Stimulated activated CD8-positive, alpha-beta memory T cell treated with anti-CD3 and anti-CD28 coated beads, Interleukin-7, amount 100 ng/mL, for 24 hours (primary cell): ENCODE measurements around the gene ANTXR1.

Experiments
- DNase-seq: peaks from one replicate; pipeline ENCODE4 v3.0.0-alpha.2; 2020; ENCODE audit warnings: low read depth

ANTXR1 gene

DNA sequence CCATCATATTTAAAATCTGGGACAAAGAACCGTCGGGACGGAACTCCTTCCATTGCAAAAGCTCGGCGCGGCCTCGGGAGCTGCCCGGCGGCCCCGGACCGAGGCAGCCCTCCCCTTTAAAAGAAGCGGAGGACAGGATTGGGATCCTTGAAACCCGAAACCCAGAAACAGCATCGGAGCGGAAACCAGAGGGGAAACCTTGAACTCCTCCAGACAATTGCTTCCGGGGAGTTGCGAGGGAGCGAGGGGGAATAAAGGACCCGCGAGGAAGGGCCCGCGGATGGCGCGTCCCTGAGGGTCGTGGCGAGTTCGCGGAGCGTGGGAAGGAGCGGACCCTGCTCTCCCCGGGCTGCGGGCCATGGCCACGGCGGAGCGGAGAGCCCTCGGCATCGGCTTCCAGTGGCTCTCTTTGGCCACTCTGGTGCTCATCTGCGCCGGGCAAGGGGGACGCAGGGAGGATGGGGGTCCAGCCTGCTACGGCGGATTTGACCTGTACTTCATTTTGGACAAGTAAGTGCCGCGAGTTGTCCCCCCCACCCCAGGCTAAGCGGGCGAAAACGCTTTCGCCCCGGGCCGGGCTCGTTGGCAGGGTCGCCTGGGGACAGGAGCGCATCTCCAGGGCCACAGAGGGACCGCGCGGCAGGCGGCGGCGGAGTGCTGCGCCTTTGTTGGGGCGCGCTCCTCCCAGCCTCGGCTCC is at the start of gene ANTXR1:
Gene ANTXR1 (plus strand): TSS at position 38 of the 698 bp plus-strand sequence. CDS start 321 bp downstream, at position 359.
- no peak for DNase-seq

DNA sequence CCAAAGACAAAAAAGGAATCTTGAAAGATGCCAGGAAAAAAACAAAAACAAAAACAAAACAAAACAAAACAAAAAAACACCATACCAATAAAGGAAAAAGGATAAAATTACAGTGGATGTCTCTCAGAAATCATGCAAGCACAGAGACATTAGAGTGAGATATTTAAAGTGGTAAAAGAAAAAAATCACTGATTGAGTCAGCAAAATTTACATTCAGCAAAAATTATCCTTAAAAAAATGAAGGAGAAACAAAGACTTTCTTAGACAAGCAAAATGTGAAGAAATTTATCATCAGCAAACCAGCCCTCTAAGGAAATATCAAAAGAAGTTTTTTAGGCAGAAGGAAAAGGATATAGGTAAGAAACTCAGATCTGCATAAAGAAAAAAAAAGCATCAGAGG is 48.7 kb upstream of the ANTXR1 start:
- DNase-seq: no peak

DNA sequence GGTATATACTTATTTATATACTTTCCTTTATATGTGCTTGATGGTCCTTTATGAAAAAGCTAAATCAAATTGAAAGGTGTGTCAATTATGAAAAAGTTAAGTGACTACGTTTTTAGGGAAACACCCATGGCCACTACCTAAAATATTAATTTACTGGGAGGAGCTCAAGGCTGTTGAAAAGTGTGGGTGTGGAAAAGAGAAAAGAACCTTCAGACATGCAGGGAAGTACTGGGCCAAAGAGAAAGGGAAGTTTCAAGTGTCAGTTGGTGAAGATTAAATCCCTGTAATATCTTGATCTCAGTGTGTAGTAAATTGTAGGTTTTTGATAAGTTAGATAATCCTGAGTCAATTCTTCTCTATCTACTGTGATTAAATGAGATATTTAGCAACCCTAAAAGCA is 44.8 kb upstream of the ANTXR1 start:
- no peak for DNase-seq

DNA sequence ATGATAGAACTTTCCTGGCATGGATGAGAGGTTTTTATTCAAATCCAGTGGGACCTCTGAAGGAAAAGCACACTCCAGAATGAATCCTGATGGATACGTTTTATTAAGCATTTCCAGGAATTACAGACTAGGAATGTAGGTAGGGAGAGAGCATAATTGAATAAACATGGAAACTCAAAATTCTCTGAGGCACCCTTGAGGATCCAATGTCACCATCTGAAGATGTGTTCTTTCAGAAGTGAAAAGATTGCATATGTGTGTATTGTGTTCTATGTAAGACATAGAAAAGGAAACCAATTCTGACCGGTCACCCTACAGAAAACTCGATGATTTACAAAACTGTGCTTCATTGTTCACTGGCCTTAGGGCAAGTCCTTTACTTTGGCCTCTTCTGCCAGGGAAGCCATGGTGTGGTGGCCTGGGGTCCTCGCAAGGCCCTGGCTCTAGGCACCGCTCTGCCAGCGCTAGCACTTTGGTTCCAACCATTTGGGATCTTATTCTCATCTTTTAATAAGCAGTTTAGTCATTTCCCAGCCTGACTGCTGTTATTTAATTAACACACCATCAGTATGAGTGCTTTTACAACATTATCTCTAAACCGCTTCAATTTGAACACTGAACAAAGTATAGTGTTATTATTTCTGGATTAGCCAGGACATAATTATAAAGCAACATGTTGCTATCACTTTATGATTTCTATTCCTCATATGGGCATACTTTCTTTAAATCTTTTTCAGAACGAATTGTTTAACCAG is 43.1 kb upstream of the ANTXR1 start:
- DNase-seq: no peak

DNA sequence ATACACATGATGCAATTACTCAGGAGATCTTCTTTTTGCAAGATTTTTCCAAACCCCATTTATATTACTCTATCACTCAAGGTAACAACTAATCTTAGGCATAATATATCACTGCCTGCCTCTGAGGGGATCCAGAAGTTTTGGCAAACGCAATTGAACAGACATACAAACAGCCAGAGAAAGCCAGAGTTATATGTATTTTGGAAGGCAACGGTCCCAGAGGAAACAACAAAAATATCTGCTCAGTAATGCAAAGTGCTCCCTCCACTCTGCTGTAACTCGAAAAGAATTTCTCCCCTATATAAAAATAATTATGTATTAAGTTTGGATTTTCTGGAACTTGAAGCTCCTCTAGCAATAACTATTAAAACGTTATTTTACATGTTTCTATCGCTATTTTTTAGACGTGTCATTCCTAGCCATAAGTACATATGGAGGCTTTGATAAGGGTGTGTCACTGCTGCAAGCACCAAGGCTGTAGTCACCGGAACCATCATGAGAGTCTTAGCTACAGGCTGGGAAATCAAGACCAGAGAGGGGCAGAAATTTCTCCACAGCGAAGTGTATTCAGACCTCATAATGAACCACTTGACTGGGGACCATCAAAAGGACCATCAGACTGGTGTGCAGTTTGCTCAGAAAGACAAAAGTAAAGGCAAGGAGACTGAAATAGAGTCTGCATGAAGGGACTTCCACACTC is 42.3 kb upstream of the ANTXR1 start:
- no peak for DNase-seq

DNA sequence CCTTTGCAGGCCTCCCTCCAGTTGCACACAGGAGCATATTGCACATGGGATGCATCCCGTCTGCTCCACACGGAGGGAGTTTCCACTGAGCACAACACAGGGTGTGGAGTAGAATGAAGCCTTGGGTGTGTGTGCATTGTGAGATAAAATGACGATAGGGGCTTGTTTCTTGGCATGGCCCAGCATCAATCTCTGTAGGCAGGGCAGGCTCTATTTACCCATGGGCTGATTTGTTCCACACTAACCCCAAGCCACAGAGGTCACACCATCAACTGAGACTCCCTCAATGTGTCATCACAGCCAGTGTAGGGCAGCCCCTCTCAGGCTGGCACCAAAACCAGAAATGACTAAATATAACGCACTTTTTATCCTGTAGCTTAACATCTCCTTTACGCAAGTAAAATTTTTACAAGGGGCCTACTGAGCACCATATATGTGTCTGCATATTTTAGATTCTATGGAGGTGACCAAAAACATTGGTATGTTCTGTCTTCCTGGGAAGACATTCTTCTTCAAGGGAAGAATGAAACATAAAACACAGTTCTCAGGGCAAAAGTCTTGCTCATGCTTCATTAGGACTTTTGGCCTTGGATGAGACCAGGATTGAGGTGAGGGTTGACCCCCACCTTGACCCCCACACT is 41.3 kb upstream of the ANTXR1 start:
- no peak for DNase-seq

DNA sequence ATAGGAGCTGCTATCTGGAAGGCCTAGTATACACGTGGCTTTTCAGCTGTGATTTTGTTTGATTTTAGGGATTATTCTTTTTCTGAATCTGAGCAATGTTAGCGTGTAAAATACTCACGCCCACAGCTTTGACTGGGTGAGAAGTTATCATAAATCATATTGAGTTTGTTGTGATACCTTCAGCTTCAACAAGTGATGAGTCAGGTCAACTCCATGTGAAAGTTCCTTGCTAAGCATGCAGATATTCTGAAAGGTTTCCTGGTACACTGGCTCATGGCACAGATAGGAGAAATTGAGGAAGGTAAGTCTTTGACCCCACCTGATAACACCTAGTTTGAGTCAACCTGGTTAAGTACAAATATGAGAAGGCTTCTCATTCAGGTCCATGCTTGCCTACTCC is 38.7 kb upstream of the ANTXR1 start, which contains the start of gene GKN1:
Gene GKN1 (plus strand): TSS at position 386 of the 400 bp plus-strand sequence. CDS start 42 bp downstream, outside the sequence.
- no peak for DNase-seq

DNA sequence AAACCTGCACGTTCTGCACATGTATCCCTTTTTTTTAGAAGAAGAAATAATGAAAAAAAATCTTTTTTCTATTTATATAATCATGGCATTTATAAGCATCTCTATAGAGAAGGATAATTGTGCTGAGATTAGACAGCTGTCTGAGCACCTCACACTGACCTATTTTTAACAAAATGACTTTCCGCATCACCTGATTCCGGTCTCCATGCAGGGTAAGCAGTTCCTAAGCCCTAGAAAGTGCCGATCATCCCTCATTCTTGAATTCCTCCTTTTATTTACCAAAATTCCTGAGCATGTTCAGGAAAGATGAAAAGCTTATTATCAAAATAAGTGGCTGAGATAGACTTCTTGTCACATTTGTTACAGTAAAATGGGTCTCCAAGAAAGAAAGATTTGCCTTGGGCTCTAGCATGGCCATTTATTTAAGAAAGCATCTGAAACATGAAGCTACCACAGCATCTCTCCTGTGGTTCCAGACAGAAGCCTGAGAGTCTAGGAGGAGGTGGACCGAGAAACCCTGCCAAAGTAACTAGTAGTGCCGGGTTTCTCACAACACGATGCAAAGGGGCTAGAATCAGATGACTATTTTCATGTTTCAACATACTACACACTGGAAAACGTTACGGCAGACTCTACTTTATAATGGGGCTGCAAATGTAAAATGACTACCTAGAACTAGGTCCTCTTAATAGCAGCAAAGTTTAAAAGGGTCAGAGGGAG is 37.9 kb upstream of the ANTXR1 start:
- DNase-seq: no peak

DNA sequence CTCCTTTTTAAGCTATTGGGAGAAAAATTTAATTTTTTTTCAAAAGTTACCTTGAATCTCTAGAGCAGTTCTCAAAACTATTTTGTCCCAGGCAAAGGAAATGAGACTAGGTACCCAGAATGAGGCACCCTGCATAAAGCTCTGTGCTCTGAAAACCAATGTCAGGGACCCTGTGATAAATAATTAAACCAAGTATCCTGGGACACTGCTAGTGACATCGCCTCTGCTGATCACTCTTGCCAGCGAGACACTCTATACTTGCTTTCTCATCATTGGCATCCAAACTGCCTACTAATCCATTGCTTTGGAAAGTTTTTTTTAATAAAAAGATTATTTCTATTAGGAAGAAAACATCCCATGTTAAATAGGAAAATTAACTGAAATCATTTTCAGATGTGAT is 37.1 kb upstream of the ANTXR1 start:
- DNase-seq: no peak

DNA sequence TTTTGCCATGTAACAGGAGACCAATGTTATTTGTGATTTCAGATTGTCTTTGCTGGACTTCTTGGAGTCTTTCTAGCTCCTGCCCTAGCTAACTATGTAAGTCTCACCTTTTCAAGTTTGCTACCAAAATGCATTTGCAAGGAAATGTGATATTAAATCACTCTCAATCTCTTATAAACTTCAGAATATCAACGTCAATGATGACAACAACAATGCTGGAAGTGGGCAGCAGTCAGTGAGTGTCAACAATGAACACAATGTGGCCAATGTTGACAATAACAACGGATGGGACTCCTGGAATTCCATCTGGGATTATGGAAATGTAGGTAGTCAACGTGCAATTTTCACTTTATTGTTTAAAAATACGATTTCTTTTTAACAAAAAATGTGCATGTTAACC is 35.5 kb upstream of the ANTXR1 start:
- no peak for DNase-seq

DNA sequence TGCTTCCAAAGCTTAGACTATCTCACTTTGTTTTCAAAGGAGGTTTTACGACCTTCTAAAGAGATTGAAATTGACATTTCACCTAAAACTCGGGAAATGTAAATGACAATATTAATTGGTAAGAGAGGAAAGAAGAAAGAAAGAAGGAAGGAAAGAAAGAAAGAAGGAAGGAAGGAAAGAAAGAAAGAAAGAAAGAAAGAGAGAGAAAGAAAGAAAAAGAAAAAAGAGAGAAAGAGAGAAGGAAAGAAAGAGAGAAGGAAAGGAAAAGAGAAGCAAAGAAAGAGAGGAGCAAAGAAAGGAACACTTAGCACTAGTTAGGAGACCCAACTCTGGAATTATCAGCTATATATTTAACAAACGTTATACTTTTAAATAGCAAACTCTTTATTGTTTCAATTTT is 34.9 kb upstream of the ANTXR1 start:
- no peak for DNase-seq

DNA sequence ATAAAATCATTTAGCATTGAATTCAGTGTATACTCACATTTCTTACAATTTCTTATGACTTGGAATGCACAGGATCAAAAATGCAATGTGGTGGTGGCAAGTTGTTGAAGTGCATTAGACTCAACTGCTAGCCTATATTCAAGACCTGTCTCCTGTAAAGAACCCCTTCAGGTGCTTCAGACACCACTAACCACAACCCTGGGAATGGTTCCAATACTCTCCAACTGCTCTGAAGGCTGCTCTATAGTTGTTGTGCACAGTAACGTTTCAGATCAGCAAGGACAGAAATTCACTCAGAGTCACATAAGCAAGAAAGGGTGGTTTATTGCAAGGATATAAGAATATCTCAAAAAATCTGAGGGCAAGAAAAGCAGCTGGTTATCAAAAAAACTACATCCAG is 32.0 kb upstream of the ANTXR1 start:
- DNase-seq: no peak

DNA sequence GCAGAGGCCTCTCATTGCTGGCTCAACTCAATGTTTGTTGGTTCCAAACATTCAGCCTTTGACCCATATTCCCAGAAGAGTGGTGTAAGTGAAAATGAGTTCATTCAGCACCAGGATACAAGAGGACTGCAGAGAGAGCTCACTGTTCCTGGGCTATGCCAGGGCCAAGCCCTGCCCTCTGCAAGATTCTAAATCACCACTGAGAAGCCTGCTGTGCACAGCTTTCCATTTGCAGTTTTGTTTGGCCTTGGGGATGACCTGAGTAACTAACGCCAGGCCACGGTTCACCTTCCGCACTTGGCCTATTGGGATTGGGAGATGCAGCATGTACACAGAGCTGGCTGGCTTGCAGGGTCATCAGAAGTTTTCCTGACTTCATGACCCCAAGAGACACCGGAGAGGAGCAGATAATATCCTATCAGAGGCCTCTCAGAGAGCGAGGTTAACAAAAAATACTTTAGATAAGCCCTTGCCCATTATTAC is 25.9 kb upstream of the ANTXR1 start:
- no peak for DNase-seq

DNA sequence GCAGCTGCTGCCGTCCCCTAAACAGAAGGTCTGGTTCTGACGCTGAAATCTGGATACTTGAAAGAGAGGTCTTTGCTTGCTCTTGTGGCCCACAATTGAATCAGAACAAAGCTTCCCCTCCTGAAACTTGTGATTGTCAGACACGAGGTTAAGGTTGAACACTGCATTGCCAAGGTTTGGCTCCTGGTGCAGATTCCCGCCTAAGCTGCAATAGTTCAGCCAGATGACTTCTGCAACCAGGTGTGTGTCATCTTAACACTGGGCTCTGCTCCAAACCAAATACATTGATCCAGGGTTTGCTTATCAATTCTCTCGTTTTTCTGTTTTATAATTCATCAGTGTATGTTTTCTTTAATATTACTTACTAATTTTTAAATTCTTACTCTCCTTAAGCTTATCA is 23.9 kb upstream of the ANTXR1 start:
- DNase-seq: no peak

DNA sequence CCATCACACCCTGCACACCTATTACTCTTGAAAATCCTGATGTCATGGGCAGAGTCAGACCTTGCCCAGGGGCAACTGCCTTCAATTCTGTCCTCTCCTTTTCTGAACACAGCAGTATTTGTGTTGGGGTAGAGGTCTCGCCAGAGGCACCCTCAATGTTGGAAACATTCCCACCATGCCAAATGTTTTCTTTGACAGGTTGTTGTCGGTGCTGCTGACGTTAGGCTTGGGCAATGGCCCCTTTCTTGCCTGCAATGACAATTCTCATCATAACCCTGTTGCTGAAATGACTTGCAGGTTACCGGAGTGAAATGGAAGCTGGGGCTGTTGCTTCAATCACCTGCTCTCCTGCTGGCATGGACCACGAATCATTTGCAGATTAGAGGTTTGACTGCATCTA is 20.6 kb upstream of the ANTXR1 start:
- no peak for DNase-seq

DNA sequence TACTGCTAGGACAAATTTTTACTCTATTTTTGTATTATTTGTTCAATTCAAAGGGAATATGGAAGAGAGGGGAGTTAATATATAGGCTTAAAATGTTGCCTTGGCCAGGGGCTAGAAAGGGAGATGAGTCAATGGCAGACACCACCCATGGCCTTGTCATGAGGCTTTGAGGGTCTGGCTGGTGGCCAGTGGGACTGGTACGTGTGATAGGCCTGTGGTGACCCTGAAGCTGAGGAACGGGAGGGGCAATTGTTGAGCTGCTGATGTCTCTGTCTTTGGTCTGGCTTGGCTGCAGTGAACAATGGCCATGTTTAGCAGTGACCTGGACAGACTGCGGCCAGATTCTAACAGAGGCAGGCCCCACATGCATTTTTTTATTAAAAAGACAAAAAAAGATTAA is 20.0 kb upstream of the ANTXR1 start:
- no peak for DNase-seq

DNA sequence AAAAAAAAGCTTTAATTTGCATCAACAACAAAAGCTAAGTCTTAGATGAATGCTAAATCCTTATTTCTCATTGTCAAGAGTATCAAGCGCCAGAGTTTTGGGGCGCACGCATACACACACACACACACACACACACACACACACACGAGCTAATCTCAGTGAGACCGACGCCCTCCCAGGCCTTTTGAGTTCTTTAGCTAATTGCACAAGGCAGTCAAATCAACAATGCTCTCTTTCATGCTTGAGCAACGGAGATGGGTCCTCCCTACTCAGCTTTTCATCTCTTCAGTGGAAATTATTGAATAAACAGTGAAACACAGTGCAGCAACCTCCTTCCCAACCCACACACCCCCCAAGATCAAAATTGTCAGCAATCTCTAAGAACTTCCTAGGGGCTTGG is 19.3 kb upstream of the ANTXR1 start:
- no peak for DNase-seq

DNA sequence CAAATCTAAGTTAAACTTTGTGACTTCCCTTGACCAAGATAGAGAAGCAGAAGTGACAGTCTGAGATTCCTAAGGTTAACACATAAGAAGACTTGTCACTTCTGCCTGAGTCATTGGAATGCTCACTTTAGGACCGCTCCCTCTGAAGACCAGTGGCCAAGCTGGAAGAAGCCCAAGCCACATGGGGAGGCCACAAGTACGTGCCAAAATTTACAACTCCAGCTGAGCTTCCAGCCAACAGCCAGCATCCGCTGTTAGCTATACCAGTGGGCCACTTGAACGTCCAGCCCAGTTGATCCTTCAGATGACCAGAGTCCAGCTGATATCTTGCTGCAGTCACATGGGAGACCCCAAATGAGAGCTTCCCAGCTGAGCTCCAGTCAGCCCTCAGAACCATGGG is 18.1 kb upstream of the ANTXR1 start:
- no peak for DNase-seq

DNA sequence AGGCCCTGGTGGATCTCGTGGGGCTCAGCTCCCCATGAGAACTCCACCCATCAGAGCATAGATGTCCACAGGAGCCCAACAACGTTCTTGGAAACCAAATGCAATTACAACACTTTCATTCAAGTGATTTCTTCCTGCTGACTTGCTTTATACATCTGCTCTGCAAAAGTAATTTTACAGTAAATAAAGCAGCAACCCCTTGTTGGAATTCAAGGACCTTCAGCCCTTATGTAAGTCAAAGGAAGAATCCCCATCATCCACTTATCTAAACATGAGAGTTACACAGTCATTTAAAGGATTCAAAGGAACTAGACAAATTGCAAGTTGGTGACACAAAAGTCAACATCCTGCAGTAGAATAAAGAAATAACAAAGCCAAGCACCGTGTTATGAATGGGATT is 17.1 kb upstream of the ANTXR1 start:
- DNase-seq: no peak

DNA sequence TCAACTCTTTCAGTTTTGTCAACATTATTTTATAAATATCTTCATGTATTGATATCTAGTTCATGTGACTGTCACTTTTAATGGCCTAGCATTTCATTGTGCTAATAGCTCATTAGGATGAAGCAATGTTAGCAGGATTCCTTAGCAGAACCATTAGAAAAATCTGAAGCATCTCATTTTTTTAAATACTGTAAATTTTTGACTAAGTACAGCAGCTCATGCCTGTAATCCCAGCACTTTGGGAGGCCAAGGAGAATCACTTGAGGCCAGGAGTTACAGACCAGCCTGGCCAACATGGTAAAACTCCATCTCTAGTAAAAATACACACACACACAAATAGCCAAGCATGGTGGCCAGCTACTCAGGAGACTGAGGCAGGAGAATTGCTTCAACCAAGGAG is 15.6 kb upstream of the ANTXR1 start:
- DNase-seq: no peak

DNA sequence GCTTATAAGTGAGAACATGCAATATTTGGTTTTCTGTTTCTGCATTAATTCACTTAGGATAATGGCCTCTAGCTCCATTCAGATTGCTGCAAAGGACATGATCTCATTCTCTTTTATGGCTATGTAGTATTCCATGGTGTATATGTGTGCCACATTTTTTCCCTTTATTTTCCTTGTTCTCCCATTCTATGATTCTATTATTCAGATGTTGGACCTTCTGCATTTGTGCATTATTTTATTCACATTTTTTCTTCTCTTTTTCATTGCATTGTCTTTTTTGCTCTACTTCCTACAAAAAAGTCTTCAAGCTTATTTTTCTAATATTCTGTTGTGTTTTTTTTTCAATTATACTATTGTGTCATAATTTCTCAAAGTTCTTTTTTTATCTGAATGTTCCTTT is 11.1 kb upstream of the ANTXR1 start:
- DNase-seq: no peak

DNA sequence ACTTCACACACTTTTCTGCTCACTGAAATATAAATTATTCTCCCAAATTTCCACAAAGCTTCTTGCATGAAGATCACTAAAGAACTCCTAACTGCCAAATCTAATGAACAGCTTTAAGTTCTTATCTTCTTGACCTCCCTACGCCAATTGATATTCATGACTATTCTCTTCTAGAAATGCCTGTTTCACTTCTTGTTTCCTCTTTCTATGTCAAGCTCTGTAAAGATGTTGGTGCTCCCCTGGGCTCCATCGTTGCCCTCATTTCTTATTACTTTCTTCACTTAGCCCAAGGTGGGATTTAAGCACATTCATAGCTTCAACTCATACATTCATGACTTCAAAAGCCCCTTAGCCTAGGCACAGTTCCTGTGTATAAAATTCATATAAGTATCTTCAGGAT is 9.2 kb upstream of the ANTXR1 start:
- DNase-seq: no peak
